ENCODE data around the gene CCNY.

Gene CCNY

GRCh38 chr10:35434533-35434932 lies 98.2 kb downstream of the CCNY start:
- DNase-seq: no peak

GRCh38 chr10:35435824-35436223 lies 99.5 kb downstream of the CCNY start:
- DNase-seq: no peak

GRCh38 chr10:35437829-35438228 lies 101.5 kb downstream of the CCNY start:
- DNase-seq: no peak

- no peak for DNase-seq
These were observed 102.6 kb downstream of the CCNY start for GRCh38 chr10:35438718-35439571.

GRCh38 chr10:35440016-35440415 lies 103.7 kb downstream of the CCNY start:
- DNase-seq: no peak

- DNase-seq: no peak
These were observed 105.7 kb downstream of the CCNY start for GRCh38 chr10:35442028-35442427.

GRCh38 chr10:35442592-35442991 lies 106.3 kb downstream of the CCNY start:
- DNase-seq: no peak

- DNase-seq: no peak
These were observed 107.5 kb downstream of the CCNY start for GRCh38 chr10:35443858-35444257.

- no peak for DNase-seq
These were observed 109.0 kb downstream of the CCNY start for GRCh38 chr10:35445150-35445884.

- DNase-seq: no peak
These were observed 110.1 kb downstream of the CCNY start for GRCh38 chr10:35446439-35446838.

GRCh38 chr10:35447693-35448407 lies 111.5 kb downstream of the CCNY start:
- peak; percentile 32 to 68 for DNase-seq

GRCh38 chr10:35448687-35449662 lies 112.7 kb downstream of the CCNY start:
- DNase-seq: peak; percentile 4 to 37

GRCh38 chr10:35449944-35450343 lies 113.6 kb downstream of the CCNY start:
- DNase-seq: no peak

GRCh38 chr10:35451151-35452016 lies 115.1 kb downstream of the CCNY start:
- no peak for DNase-seq

- no peak for DNase-seq
These were observed 115.9 kb downstream of the CCNY start for GRCh38 chr10:35452171-35452570.

- DNase-seq: no peak
These were observed 116.5 kb downstream of the CCNY start for GRCh38 chr10:35452847-35453246.

- no peak for DNase-seq
These were observed 117.7 kb downstream of the CCNY start for GRCh38 chr10:35453855-35454532.

GRCh38 chr10:35456153-35456720 lies 119.9 kb downstream of the CCNY start:
- DNase-seq: peak in 1 of 2 experiments; percentile 54

- DNase-seq: no peak
These were observed 120.5 kb downstream of the CCNY start for GRCh38 chr10:35456784-35457183.

All from NCI-H2081 (cell line).